Measurements from ENCODE around the gene RAB37. TPM values are rescaled to one million over a fixed set of nuclear protein-coding genes. Genes with fewer than 3 reads are reported as not detected.

The RAB37 gene
- total and polyA plus RNA-seq, 9 of the 15 experiments (the other 6 are each of a cell fraction or from before 2014, with no cell fraction given): 0.03 to 0.27 (median 0.11) TPM; not detected in 4

DNA sequence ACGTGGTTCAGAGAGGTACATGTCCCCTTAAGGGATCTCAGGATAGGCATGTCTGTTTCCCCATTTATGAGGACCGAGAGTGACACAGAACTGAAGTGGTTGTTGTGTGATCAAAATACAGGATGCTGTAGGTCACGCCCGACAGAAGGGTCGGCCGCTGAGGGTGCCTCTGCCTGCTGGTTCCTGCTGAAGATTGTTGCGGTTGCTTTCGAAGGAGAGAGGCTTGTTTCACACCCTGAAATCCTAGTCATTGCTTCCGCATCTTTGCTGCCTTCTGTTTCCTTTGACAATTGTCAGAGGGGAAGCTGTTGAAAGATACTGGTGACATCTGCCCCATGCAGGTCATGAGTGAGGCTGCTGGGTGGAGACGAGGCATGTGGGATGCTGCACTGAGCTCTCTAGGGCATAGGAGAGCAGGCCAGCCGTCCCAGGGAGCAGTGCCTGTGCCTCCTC, 42.9 kb downstream of the RAB37 start (continued):
- TF ChIP-seq, protein P1, sequence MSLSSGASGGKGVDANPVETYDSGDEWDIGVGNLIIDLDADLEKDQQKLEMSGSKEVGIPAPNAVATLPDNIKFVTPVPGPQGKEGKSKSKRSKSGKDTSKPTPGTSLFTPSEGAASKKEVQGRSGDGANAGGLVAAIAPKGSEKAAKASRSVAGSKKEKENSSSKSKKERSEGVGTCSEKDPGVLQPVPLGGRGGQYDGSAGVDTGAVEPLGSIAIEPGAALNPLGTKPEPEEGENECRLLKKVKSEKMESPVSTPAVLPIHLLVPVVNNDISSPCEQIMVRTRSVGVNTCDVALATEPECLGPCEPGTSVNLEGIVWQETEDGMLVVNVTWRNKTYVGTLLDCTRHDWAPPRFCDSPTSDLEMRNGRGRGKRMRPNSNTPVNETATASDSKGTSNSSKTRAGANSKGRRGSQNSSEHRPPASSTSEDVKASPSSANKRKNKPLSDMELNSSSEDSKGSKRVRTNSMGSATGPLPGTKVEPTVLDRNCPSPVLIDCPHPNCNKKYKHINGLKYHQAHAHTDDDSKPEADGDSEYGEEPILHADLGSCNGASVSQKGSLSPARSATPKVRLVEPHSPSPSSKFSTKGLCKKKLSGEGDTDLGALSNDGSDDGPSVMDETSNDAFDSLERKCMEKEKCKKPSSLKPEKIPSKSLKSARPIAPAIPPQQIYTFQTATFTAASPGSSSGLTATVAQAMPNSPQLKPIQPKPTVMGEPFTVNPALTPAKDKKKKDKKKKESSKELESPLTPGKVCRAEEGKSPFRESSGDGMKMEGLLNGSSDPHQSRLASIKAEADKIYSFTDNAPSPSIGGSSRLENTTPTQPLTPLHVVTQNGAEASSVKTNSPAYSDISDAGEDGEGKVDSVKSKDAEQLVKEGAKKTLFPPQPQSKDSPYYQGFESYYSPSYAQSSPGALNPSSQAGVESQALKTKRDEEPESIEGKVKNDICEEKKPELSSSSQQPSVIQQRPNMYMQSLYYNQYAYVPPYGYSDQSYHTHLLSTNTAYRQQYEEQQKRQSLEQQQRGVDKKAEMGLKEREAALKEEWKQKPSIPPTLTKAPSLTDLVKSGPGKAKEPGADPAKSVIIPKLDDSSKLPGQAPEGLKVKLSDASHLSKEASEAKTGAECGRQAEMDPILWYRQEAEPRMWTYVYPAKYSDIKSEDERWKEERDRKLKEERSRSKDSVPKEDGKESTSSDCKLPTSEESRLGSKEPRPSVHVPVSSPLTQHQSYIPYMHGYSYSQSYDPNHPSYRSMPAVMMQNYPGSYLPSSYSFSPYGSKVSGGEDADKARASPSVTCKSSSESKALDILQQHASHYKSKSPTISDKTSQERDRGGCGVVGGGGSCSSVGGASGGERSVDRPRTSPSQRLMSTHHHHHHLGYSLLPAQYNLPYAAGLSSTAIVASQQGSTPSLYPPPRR (CRISPR knock-in tag; IDR thresholded peaks at IDR 0.05; ENCODE audit: borderline replicate concordance): 0 out of 2 replicates have a peak, but pooled peaks have one; percentile 49
- TF ChIP-seq E2F5 (CRISPR knock-in tag; IDR thresholded peaks at IDR 0.05) (no peak), HNRNPUL1 (IDR thresholded peaks at IDR 0.05; ENCODE audit: low read length) (no peak), GATAD2A (IDR thresholded peaks at IDR 0.05) (no peak)

All from K562 (cell line).